ENCODE results near the gene THEM4.

DNA sequence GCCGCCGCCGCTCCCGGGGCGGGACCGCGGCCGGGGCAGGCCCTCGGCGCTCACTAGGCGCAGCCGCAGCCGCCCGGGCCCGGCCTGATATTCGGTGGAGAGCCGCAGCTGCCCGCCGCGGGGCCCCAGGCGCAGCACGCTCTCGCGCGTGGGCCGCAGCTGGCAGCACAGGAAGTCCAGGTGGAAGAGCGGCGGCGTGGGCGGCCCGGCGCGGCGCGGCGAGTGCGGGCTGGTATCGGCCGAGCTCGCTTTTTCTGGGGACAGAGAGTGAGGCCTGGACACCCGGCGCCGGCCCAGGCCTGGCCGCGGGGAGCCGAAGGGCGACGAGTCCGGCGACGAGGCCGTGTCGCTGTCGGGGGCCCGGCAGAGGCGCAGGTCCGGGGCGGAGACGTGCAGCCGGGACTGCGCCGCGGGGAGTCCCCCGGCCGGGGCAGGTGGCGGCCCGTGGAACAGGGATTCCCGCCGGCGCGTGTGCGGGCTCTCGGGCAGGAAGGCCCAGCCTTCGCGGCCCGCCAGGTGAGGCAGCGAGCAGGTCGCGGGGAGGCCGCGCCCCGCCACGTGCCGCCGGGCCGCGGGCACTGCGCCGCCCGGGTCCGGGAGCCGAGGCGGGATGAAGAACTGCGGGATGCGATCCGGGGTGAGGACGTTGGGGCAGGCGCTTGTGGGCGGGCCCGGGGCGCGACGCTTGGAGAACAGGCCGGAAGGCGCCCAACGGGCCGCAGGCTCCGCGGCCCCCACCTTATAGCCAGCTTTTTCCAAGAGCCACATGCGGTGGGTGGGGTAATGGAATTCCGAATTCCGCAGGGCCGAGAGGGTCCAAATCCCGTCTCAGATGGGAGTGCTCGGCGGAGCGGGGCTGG lies 70.9 kb downstream of the THEM4 start:
- TF ChIP-seq, protein P1, sequence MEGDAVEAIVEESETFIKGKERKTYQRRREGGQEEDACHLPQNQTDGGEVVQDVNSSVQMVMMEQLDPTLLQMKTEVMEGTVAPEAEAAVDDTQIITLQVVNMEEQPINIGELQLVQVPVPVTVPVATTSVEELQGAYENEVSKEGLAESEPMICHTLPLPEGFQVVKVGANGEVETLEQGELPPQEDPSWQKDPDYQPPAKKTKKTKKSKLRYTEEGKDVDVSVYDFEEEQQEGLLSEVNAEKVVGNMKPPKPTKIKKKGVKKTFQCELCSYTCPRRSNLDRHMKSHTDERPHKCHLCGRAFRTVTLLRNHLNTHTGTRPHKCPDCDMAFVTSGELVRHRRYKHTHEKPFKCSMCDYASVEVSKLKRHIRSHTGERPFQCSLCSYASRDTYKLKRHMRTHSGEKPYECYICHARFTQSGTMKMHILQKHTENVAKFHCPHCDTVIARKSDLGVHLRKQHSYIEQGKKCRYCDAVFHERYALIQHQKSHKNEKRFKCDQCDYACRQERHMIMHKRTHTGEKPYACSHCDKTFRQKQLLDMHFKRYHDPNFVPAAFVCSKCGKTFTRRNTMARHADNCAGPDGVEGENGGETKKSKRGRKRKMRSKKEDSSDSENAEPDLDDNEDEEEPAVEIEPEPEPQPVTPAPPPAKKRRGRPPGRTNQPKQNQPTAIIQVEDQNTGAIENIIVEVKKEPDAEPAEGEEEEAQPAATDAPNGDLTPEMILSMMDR (IDR thresholded peaks at IDR 0.05): no peak
- no peak for TF ChIP-seq POLR2A (IDR thresholded peaks at IDR 0.05; ENCODE audit: low read depth)
